Inflammatory macrophage treated with lipopolysaccharide for 1 hour (primary cell): Measurements from ENCODE around the gene SLC6A4.

ENCODE experiments used
- DNase-seq, 2 donors: peaks; one replicate each; pipeline ENCODE4 v3.0.0-alpha.2; 2020 to 2022

SLC6A4 gene

GRCh38 chr17:30235386-30236296 is at the start of gene SLC6A4:
TSS of gene SLC6A4 (minus strand) at chr17:30235697. CDS start at chr17:30221958, 13,739 bp downstream.
- no peak for DNase-seq

- no peak for DNase-seq
Measured at GRCh38 chr17:30279156-30279555, 43.7 kb upstream of the SLC6A4 start.

GRCh38 chr17:30278032-30278431 is 42.5 kb upstream of the SLC6A4 start:
- no peak for DNase-seq

GRCh38 chr17:30275911-30276310 is 40.4 kb upstream of the SLC6A4 start:
- no peak for DNase-seq

GRCh38 chr17:30274887-30275286 is 39.4 kb upstream of the SLC6A4 start:
- no peak for DNase-seq

GRCh38 chr17:30273373-30273772 is 37.9 kb upstream of the SLC6A4 start:
- no peak for DNase-seq

GRCh38 chr17:30271102-30271501 is 35.6 kb upstream of the SLC6A4 start:
- no peak for DNase-seq

GRCh38 chr17:30267625-30268024 is 32.1 kb upstream of the SLC6A4 start:
- DNase-seq: no peak

GRCh38 chr17:30263552-30264333 is 28.2 kb upstream of the SLC6A4 start:
- no peak for DNase-seq

GRCh38 chr17:30256756-30257506 is 21.4 kb upstream of the SLC6A4 start:
- no peak for DNase-seq

GRCh38 chr17:30254150-30254549 is 18.7 kb upstream of the SLC6A4 start:
- DNase-seq: no peak

- DNase-seq: no peak
Measured at GRCh38 chr17:30253312-30253711, 17.8 kb upstream of the SLC6A4 start.

- DNase-seq: no peak
Measured at GRCh38 chr17:30251931-30252330, 16.4 kb upstream of the SLC6A4 start.

GRCh38 chr17:30249460-30249859 is 14.0 kb upstream of the SLC6A4 start:
- no peak for DNase-seq

- no peak for DNase-seq
Measured at GRCh38 chr17:30248786-30249185, 13.3 kb upstream of the SLC6A4 start.

GRCh38 chr17:30246460-30246859 is 11.0 kb upstream of the SLC6A4 start:
- no peak for DNase-seq

- no peak for DNase-seq
Measured at GRCh38 chr17:30244853-30245385, 9.4 kb upstream of the SLC6A4 start.

- DNase-seq: no peak
Measured at GRCh38 chr17:30243568-30243967, 8.1 kb upstream of the SLC6A4 start.

- DNase-seq: no peak
Measured at GRCh38 chr17:30243002-30243401, 7.5 kb upstream of the SLC6A4 start.

GRCh38 chr17:30241051-30241450 is 5.6 kb upstream of the SLC6A4 start:
- no peak for DNase-seq

GRCh38 chr17:30240177-30240576 is 4.7 kb upstream of the SLC6A4 start:
- DNase-seq: no peak

GRCh38 chr17:30239089-30239462 is 3.6 kb upstream of the SLC6A4 start:
- DNase-seq: no peak
